Stimulated activated CD4-positive, alpha-beta T cell treated with anti-CD3 and anti-CD28 coated beads, Interleukin-15, amount 100 ng/mL, for 48 hours (primary cell): ENCODE results near the gene SRRM2.

Experiments
- DNase-seq, 2 donors: peaks; one replicate each; pipeline ENCODE4 v3.0.0-alpha.2; 2020; ENCODE audit warnings: low read depth in 2 of 2

SRRM2 gene

GRCh38 chr16:2739625-2740430, 12.6 kb upstream of the SRRM2 start:
- no peak for DNase-seq

GRCh38 chr16:2740476-2740875, 12.0 kb upstream of the SRRM2 start:
- no peak for DNase-seq

GRCh38 chr16:2741168-2741567, 11.3 kb upstream of the SRRM2 start:
- DNase-seq: no peak

- DNase-seq: no peak
Observed at GRCh38 chr16:2742323-2743006, 10.0 kb upstream of the SRRM2 start.

- DNase-seq: no peak
Observed at GRCh38 chr16:2743007-2743810, 9.2 kb upstream of the SRRM2 start.

GRCh38 chr16:2744711-2745110, 7.7 kb upstream of the SRRM2 start:
- no peak for DNase-seq

DNA sequence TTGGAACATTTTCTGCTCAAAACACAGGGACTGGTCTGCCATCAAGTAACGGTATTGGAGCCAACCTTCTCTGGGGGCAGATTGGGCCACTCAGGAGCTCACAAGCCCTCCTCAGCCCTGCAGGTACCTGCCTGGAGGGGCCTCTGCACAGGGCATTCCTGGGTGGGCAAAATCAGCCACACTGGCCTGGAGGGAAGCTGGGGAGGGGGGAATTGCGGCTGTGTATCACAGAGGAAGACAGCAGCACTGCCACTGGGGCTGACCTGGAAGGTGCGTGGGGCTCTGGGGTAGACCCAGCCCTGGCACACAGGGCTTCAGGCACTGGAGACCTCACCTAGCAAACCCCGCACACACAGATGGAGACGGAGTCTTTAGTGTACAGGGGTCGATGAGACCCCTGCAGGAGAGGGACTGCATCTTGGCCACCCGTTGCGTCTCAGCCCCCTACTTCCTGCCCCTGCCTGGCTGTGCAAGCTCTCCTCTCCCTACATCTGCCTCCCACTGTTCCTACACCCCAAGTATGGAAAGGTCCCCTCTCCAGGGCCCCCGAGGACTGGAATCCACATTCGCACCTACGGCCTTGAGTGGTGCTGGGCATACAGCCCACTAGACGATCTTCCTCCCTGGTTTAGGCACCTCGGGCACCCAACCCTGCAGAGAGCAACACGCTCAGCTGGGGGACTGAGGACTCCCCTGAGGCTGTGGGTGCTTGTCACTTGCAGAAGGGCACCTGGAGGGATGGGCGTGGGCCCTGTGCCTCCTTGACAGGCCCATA, 7.1 kb upstream of the SRRM2 start:
- no peak for DNase-seq

DNA sequence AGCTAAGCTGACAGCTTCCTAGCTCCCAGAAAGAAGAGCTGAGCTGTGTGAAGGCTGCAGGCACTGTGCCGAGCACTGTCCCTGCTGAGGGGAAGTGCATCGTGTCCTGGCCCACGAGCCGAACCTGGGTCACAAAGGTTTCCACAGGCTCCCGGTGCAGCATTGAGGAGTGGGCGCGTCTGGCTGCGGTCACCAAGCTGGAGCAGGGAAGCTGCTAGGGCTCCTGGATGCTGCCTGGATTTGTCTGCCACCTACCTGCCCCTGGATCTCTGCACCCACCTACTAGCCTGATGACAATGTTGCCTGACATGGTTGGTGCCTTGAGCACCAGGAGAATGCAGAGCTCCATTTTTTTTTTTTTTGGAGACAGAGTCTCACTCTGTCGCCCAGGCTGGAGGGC, 6.5 kb upstream of the SRRM2 start:
- no peak for DNase-seq

- no peak for DNase-seq
Observed at GRCh38 chr16:2748757-2749455, 3.5 kb upstream of the SRRM2 start.

- DNase-seq: no peak
Observed at GRCh38 chr16:2749476-2749875, 3.0 kb upstream of the SRRM2 start.

DNA sequence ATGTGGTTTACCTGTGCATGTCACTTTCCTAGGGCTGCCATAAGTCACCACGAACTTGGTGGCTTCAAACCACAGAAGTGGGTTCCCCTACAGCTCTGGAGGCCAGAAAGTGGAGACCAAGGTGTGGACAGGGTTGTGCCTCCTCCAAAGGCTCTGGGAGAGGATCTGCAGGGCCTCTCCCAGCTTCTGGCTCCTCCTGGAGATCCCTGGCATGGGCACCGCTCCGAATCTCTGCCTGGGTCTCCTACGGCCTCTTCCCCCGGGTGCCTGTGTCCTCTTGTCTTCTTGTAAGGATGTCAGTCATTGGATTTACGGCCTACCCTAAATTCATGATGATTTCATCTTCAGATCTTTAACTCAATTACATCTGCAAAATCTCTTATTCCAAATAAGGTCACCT, 2.5 kb upstream of the SRRM2 start:
- DNase-seq: no peak

GRCh38 chr16:2751577-2752034, 832 bp upstream of the SRRM2 start:
- DNase-seq: no peak

DNA sequence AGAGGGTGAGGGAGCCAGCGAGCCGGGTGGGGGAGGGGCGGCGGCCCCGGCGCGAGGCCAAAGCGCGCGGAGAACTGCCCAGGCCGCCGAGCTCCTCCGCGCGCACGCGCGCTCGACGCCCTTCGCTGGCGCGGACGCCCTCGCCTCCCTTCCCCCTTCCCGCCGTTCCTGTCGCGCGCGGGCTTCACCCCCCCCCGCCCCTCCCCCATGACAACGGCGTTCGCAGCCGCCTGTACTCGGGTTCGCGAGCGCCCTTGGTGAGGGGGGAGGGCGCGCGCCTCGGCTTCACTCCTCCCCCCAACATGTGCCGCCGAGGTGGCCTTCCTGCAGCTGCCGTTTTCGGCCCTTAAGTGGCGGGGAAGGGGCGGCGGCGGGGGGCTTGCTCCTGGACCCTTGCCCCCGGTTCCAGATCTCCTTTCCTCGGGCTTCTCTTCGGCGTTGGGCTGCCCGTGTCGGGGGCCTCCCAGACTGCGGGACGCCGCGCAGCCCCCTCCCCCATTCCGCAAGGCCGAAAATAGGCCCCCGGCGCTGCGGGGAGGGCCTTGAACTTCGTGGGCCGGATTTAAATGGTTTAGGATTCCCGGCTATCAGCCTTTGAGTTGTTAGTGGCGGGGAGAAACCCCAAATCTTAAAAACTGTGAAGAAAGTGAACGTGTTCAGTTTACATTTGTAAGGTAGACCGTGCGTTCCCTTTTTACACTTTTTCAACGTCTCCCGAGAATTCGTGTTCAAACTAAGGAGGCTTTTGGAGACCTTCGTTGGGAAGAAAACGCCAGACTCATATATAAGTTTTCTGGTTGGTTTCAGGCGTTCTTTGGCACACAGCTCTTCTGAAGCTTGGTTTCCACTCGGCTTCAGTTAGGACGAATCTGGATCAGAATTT, 653 bp downstream of the SRRM2 start:
- DNase-seq: peak; percentile 55 to 64

GRCh38 chr16:2753733-2754020, 1.2 kb downstream of the SRRM2 start:
- DNase-seq: no peak

DNA sequence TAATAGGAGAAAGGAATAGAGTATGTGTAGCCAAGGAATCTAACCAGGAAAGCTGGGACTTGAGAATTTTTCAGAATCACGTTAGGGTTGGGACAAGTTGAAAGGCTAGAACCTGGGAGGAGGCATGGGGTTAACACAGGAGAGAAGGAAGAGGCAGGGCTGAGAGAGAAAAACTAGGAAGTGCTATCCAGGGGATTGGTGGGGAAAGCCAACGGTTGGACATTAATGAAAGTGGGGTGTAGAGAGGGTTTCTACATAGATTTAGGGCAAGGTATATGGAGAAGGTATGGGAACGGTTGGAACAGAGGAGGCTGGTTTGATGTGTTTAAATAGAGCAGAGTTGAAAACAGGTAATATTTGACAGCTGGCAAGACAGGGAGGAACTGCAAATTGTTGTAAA, 2.7 kb downstream of the SRRM2 start:
- no peak for DNase-seq

- no peak for DNase-seq
Observed at GRCh38 chr16:2756288-2757015, 4.0 kb downstream of the SRRM2 start.

DNA sequence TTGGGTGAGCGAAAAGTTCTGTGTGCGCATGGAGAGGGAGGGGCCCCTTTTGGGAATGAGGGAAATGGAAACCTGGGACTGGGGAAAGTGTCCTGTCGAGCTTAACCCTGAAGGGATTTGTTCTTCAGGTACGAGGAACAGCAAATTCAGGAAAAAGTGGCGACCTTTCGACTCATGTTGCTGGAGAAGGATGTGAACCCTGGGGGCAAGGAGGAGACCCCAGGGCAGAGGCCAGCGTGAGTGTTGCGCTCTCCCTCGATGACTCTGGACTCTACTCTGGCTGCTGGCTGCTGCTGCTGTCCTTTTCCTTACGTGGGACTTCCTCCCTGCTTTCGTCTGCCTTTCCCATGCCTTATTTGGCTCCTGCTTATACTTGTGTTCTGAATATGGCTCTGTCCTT, 4.9 kb downstream of the SRRM2 start:
- DNase-seq: no peak

DNA sequence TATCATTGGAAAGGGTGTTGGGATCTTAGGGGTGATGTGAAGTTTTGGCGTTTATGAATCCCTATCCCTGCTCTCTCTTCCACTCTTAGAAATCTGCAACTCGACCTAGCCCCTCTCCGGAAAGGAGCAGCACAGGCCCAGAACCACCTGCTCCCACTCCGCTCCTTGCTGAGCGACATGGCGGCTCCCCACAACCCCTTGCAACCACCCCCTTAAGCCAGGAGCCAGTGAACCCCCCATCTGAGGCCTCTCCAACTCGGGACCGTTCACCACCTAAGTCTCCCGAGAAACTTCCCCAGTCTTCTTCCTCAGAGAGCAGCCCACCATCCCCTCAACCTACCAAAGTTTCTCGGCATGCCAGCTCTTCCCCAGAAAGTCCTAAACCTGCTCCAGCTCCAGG, 9.0 kb downstream of the SRRM2 start:
- no peak for DNase-seq

- DNase-seq: no peak
Observed at GRCh38 chr16:2761886-2762583, 9.6 kb downstream of the SRRM2 start.
